ENCODE results near the gene SLC25A14.

- no peak for TF ChIP-seq POLR2AphosphoS5 (IDR thresholded peaks at IDR 0.05; ENCODE audit: insufficient read depth, low read depth, low read length)
- no peak for TF ChIP-seq MAX (IDR thresholded peaks at IDR 0.05; ENCODE audit: insufficient read depth, insufficient read length)
- TF ChIP-seq, protein P1, sequence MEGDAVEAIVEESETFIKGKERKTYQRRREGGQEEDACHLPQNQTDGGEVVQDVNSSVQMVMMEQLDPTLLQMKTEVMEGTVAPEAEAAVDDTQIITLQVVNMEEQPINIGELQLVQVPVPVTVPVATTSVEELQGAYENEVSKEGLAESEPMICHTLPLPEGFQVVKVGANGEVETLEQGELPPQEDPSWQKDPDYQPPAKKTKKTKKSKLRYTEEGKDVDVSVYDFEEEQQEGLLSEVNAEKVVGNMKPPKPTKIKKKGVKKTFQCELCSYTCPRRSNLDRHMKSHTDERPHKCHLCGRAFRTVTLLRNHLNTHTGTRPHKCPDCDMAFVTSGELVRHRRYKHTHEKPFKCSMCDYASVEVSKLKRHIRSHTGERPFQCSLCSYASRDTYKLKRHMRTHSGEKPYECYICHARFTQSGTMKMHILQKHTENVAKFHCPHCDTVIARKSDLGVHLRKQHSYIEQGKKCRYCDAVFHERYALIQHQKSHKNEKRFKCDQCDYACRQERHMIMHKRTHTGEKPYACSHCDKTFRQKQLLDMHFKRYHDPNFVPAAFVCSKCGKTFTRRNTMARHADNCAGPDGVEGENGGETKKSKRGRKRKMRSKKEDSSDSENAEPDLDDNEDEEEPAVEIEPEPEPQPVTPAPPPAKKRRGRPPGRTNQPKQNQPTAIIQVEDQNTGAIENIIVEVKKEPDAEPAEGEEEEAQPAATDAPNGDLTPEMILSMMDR (IDR thresholded peaks at IDR 0.05; ENCODE audit: extremely low read depth in 1 of 2, insufficient read depth in 1 of 2, low read depth in 1 of 2, low read length in 2 of 2): no peak
- TF ChIP-seq POLR2A (IDR thresholded peaks at IDR 0.05; ENCODE audit: low read depth, low read length): no peak
- TF ChIP-seq MYC (IDR thresholded peaks at IDR 0.05; ENCODE audit: low read depth, low read length): no peak
- TF ChIP-seq EZH2 (IDR thresholded peaks at IDR 0.05; ENCODE audit: borderline replicate concordance, low read depth, low read length, severe bottlenecking): no peak
These were observed 3.7 kb downstream of the SLC25A14 start for GRCh38 chrX:130343411-130343810.

All from endothelial cell of umbilical vein (primary cell).